SKM-1 treated with dmso at 0.1 percent for 144 hours (cell line): ENCODE data around the gene ZNF593.

Source experiments
- DNase-seq: peaks from one replicate; lab custom pipeline; 2025; ENCODE audit not compliant: unreplicated experiment; lab: John Stamatoyannopoulos, UW

Gene ZNF593

GRCh38 chr1:26200413-26200812 lies 30.7 kb downstream of the ZNF593 start:
- no peak for DNase-seq

GRCh38 chr1:26203642-26204318 lies 34.1 kb downstream of the ZNF593 start:
- no peak for DNase-seq

- no peak for DNase-seq
Observed at GRCh38 chr1:26210147-26210870, 40.6 kb downstream of the ZNF593 start.

GRCh38 chr1:26212726-26213125 lies 43.0 kb downstream of the ZNF593 start:
- DNase-seq: no peak

GRCh38 chr1:26213335-26213905 lies 43.7 kb downstream of the ZNF593 start:
- DNase-seq: no peak

- no peak for DNase-seq
Observed at GRCh38 chr1:26215246-26215645, 45.5 kb downstream of the ZNF593 start.

- DNase-seq: no peak
Observed at GRCh38 chr1:26218906-26219494, 49.3 kb downstream of the ZNF593 start.
